ENCODE results near the gene SVEP1. TPM values are rescaled to one million over a fixed set of nuclear protein-coding genes. Genes with fewer than 3 reads are reported as not detected.

The SVEP1 gene
- total RNA-seq, 1 donor from 2014 or later = 1.3 TPM

DNA sequence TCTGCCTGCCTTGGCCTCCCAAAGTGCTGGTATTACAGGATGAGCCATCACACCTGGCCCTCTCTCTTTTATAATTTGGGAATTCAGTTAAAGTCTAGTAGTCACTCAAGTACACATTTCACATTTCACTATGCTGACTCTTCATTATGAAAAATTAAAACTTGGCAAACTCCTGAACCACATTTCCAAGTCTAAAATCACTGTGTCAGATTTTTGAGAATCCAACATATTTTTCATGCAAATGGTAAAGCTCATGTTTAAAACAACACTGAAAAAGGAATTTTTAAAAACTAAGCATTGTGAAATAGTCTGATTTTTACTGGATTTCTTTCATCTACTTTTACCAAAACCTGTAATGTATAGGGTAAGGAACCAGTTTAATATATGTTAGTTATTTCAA is 92.3 kb downstream of the SVEP1 start:
- Histone ChIP-seq H3K4me3 (ENCODE audit: low read depth, low read length) (no peak overlapping the region), H3K27me3 (ENCODE audit: control insufficient read depth, insufficient read depth, low read length) (peaks cover 2% of the 10 kb centered on the region), H3K36me3 (ENCODE audit: control insufficient read depth, insufficient read depth, low read length) (no peaks in the 10 kb centered on the region)
- TF ChIP-seq, protein P1, sequence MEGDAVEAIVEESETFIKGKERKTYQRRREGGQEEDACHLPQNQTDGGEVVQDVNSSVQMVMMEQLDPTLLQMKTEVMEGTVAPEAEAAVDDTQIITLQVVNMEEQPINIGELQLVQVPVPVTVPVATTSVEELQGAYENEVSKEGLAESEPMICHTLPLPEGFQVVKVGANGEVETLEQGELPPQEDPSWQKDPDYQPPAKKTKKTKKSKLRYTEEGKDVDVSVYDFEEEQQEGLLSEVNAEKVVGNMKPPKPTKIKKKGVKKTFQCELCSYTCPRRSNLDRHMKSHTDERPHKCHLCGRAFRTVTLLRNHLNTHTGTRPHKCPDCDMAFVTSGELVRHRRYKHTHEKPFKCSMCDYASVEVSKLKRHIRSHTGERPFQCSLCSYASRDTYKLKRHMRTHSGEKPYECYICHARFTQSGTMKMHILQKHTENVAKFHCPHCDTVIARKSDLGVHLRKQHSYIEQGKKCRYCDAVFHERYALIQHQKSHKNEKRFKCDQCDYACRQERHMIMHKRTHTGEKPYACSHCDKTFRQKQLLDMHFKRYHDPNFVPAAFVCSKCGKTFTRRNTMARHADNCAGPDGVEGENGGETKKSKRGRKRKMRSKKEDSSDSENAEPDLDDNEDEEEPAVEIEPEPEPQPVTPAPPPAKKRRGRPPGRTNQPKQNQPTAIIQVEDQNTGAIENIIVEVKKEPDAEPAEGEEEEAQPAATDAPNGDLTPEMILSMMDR (IDR thresholded peaks at IDR 0.05; ENCODE audit: insufficient read depth, low read length, severe bottlenecking) = no peak
- no peak for FAIRE-seq
- no peak for DNase-seq (ENCODE audit: low read depth)

DNA sequence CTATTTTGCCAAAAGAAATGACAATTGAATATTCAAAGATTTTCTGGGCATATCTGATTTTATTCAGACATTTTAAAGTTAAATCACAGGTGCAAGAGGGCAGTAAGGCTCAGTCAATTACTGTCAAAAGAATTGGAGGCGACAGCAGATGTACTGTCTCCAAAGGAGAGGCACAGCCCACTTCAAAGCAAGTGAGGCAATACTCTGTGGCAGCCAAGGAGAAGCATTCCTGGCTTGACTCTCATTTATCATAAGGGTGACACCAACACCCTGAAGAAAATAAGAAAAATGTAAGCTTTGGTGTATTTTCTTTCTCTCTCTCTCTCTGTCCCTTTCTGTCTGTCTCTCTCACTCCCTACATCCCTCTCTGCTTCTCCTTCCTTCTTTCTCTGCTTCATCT is 93.3 kb downstream of the SVEP1 start:
- TF ChIP-seq, protein P1 (IDR thresholded peaks at IDR 0.05; ENCODE audit: insufficient read depth, low read length, severe bottlenecking) = no peak
- no peaks in the 10 kb centered on the region for H3K36me3 ChIP-seq (ENCODE audit: control insufficient read depth, insufficient read depth, low read length)
- FAIRE-seq (no peak), DNase-seq (ENCODE audit: low read depth) (no peak)
- H3K27me3 ChIP-seq (ENCODE audit: control insufficient read depth, insufficient read depth, low read length) = peaks cover 2% of the 10 kb centered on the region
- no peak overlapping the region for H3K4me3 ChIP-seq (ENCODE audit: low read depth, low read length)

DNA sequence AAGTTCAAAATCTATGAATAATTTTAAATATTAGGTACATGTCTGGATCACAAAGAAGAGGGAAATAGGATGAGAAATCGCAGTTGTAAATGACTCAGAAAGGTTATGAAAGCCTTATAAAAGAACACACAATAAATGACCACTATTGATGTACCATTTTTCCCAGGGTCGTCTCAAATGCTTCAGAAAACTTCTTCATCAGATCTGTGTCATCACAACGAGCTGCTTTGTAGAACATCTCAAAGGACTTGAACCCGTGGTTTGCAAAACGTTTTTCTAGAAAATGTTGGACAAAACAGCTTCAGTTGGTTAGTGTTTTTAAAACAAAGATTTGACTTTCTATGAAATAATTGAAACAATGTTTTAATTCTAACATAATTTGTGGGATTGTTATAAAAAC is 100.1 kb downstream of the SVEP1 start:
- DNase-seq (ENCODE audit: low read depth) = no peak

DNA sequence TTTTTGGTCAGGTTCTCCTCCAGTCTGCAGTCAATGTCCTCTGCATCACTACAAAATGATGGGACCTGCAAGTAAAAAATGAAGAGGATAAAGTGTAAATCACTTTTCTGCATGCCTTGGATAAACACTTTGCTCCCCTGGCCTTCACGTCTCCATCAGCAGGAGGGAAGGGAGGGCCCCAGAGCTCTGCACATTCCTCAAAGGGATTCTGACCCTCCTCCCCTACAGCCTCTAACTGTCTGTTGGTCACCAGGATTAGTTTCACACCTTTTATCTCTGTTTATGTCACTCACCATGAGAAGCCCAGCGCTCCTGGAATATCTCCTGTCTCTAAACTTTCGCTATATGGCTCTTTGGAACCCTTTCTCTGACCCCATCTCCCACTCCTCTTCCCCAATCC is 103.3 kb downstream of the SVEP1 start:
- no peak for DNase-seq (ENCODE audit: low read depth)
- Histone ChIP-seq H3K27me3 (ENCODE audit: control insufficient read depth, insufficient read depth, low read length) (peaks cover 2% of the 10 kb centered on the region), H3K36me3 (ENCODE audit: control insufficient read depth, insufficient read depth, low read length) (no peaks in the 10 kb centered on the region), H3K4me3 (ENCODE audit: low read depth, low read length) (no peak overlapping the region)
- no peak for FAIRE-seq
- TF ChIP-seq, protein P1 (IDR thresholded peaks at IDR 0.05; ENCODE audit: insufficient read depth, low read length, severe bottlenecking) = no peak

More for the DNA sequence above, 100.1 kb downstream of the SVEP1 start:
- FAIRE-seq = no peak
- Histone ChIP-seq H3K36me3 (ENCODE audit: control insufficient read depth, insufficient read depth, low read length) (no peaks in the 10 kb centered on the region), H3K4me3 (ENCODE audit: low read depth, low read length) (no peak overlapping the region), H3K27me3 (ENCODE audit: control insufficient read depth, insufficient read depth, low read length) (peaks cover 2% of the 10 kb centered on the region)
- TF ChIP-seq, protein P1 (IDR thresholded peaks at IDR 0.05; ENCODE audit: insufficient read depth, low read length, severe bottlenecking) = no peak

DNA sequence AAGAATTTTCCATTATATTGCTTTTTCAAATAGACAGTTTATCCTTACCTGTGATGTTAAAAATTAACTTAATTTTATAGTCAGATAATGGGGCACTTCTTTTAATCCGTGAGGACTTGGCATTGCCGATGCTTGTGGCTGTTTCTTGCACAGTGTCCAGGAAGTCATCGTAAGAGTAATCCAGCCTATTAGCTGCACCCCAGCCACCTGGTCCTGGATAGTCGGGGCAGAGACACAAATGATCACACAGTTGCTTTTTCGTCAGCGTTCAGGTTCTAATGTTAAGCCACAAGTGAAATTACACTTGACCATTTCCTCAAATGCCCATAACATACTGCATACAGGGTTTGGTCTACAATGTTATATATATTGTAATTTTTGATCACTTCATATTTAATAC is 107.4 kb downstream of the SVEP1 start:
- Histone ChIP-seq H3K4me3 (ENCODE audit: low read depth, low read length) (no peak overlapping the region), H3K36me3 (ENCODE audit: control insufficient read depth, insufficient read depth, low read length) (no peaks in the 10 kb centered on the region), H3K27me3 (ENCODE audit: control insufficient read depth, insufficient read depth, low read length) (peaks cover 2% of the 10 kb centered on the region)
- FAIRE-seq = no peak
- no peak for DNase-seq (ENCODE audit: low read depth)
- TF ChIP-seq, protein P1 (IDR thresholded peaks at IDR 0.05; ENCODE audit: insufficient read depth, low read length, severe bottlenecking) = no peak

DNA sequence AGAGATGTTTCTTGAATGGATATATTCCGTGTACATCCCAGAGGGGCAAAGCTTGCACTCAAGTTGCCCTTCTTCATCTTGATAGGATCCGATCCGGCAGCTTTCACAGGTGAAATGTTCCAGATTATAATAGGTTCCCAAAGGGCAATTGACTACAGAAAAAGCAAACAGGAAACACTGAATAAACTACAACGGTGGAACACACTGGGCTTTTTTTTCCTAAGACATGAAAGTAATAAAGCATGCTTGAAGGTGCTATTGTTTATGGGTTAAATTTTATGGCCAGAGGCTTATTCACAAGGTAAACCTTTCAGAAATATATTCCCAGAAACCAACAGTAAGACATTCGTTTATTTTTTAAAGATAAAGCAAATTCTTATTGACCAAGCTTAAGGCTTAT is 110.6 kb downstream of the SVEP1 start:
- TF ChIP-seq, protein P1 (IDR thresholded peaks at IDR 0.05; ENCODE audit: insufficient read depth, low read length, severe bottlenecking) = no peak
- FAIRE-seq = no peak

More for the DNA sequence above, 110.6 kb downstream of the SVEP1 start:
- no peaks in the 10 kb centered on the region for H3K36me3 ChIP-seq (ENCODE audit: control insufficient read depth, insufficient read depth, low read length)
- no peak for DNase-seq (ENCODE audit: low read depth)
- no peaks in the 10 kb centered on the region for H3K27me3 ChIP-seq (ENCODE audit: control insufficient read depth, insufficient read depth, low read length)
- no peak overlapping the region for H3K4me3 ChIP-seq (ENCODE audit: low read depth, low read length)

All from bronchial epithelial cell (primary cell).